HL-60 (cell line): ENCODE results near the gene DNAH7.

Experiments
- GABPA ChIP-seq: IDR thresholded peaks from 2 replicates; pipeline ENCODE4 v1.6.1; 2012; ENCODE audit warnings: low read depth
- POLR2AphosphoS5 ChIP-seq: IDR thresholded peaks from 2 replicates; pipeline ENCODE4 v1.6.1; 2012; ENCODE audit warnings: low read depth
- SPI1 ChIP-seq: IDR thresholded peaks from 2 replicates; pipeline ENCODE4 v1.6.1; 2012; ENCODE audit warnings: low read depth, mild to moderate bottlenecking, borderline replicate concordance
- TF ChIP-seq, protein P1 (sequence below): IDR thresholded peaks from one replicate; pipeline ENCODE4 v1.5.1; 2011; ENCODE audit warnings: low read length, control low read depth, inconsistent platforms; ENCODE audit not compliant: insufficient read depth
- TF ChIP-seq, protein P2 (sequence below): IDR thresholded peaks from 2 replicates; pipeline ENCODE4 v1.6.1; 2012; ENCODE audit warnings: low read depth; ENCODE audit not compliant: insufficient replicate concordance

DNA sequence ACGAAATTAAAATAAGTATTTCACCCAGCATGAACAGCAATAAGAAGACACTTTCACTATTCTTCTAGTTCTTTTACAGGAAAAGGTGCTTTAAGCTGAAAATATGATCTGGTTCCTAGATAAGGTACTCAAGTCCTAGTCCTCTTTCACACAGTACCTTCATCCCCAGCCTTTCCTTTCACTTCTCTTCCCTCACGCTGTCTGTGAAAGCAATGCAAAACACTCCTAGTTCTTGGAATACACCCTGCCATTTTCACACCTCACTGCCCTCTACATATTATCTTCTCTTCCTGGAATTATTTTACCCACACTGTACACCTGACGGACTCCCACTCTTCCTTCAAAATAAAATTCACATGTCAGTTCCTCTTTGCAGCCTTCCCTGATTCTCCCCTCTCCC, 82.9 kb downstream of the DNAH7 start:
- TF ChIP-seq, protein P1, sequence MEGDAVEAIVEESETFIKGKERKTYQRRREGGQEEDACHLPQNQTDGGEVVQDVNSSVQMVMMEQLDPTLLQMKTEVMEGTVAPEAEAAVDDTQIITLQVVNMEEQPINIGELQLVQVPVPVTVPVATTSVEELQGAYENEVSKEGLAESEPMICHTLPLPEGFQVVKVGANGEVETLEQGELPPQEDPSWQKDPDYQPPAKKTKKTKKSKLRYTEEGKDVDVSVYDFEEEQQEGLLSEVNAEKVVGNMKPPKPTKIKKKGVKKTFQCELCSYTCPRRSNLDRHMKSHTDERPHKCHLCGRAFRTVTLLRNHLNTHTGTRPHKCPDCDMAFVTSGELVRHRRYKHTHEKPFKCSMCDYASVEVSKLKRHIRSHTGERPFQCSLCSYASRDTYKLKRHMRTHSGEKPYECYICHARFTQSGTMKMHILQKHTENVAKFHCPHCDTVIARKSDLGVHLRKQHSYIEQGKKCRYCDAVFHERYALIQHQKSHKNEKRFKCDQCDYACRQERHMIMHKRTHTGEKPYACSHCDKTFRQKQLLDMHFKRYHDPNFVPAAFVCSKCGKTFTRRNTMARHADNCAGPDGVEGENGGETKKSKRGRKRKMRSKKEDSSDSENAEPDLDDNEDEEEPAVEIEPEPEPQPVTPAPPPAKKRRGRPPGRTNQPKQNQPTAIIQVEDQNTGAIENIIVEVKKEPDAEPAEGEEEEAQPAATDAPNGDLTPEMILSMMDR, result no peak
- TF ChIP-seq POLR2AphosphoS5 (no peak), GABPA (no peak), SPI1 (no peak)
- TF ChIP-seq, protein P2, sequence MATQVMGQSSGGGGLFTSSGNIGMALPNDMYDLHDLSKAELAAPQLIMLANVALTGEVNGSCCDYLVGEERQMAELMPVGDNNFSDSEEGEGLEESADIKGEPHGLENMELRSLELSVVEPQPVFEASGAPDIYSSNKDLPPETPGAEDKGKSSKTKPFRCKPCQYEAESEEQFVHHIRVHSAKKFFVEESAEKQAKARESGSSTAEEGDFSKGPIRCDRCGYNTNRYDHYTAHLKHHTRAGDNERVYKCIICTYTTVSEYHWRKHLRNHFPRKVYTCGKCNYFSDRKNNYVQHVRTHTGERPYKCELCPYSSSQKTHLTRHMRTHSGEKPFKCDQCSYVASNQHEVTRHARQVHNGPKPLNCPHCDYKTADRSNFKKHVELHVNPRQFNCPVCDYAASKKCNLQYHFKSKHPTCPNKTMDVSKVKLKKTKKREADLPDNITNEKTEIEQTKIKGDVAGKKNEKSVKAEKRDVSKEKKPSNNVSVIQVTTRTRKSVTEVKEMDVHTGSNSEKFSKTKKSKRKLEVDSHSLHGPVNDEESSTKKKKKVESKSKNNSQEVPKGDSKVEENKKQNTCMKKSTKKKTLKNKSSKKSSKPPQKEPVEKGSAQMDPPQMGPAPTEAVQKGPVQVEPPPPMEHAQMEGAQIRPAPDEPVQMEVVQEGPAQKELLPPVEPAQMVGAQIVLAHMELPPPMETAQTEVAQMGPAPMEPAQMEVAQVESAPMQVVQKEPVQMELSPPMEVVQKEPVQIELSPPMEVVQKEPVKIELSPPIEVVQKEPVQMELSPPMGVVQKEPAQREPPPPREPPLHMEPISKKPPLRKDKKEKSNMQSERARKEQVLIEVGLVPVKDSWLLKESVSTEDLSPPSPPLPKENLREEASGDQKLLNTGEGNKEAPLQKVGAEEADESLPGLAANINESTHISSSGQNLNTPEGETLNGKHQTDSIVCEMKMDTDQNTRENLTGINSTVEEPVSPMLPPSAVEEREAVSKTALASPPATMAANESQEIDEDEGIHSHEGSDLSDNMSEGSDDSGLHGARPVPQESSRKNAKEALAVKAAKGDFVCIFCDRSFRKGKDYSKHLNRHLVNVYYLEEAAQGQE, result no peak
